KMS-11 (cell line): ENCODE data around the gene CYP26B1.

Source experiments
- H2AFZ ChIP-seq: fragments of 200-600 bp; sonication (generic); 2 replicates; pipeline ENCODE4 v1.6.1; 2016; ENCODE audit warnings: antibody characterized with exemption, mixed run types, low read depth
- H3K27ac ChIP-seq: fragments of 200-600 bp; sonication (generic); 2 replicates; pipeline ENCODE4 v1.6.1; 2016; ENCODE audit warnings: mild to moderate bottlenecking, mixed run types
- H3K27me3 ChIP-seq: fragments of 200-600 bp; sonication (generic); 2 replicates; pipeline ENCODE4 v1.6.1; 2017; ENCODE audit warnings: mild to moderate bottlenecking, low read depth, mixed run types, moderate library complexity; ENCODE audit not compliant: insufficient read depth
- H3K36me3 ChIP-seq: fragments of 200-600 bp; sonication (generic); 2 replicates; pipeline ENCODE4 v1.6.1; 2017; ENCODE audit warnings: mild to moderate bottlenecking, mixed run types; ENCODE audit not compliant: insufficient read depth
- H3K4me1 ChIP-seq: fragments of 200-600 bp; sonication (generic); 2 replicates; pipeline ENCODE4 v1.6.1; 2016; ENCODE audit warnings: mild to moderate bottlenecking, low read depth, mixed run types; ENCODE audit not compliant: poor library complexity, severe bottlenecking
- H3K4me2 ChIP-seq: fragments of 200-600 bp; sonication (generic); 2 replicates; pipeline ENCODE4 v1.7.0; 2016; ENCODE audit warnings: mild to moderate bottlenecking, mixed run types
- H3K4me3 ChIP-seq: fragments of 200-600 bp; sonication (generic); IDR thresholded peaks from 2 replicates; pipeline ENCODE4 v1.6.1; 2017; ENCODE audit warnings: low read depth, low read length, mixed read lengths; ENCODE audit not compliant: insufficient read depth
- H3K79me2 ChIP-seq: fragments of 200-600 bp; sonication (generic); 2 replicates; pipeline ENCODE4 v1.6.1; 2016; ENCODE audit warnings: low read depth, mixed run types; ENCODE audit not compliant: insufficient read depth
- H3K9ac ChIP-seq: fragments of 200-600 bp; sonication (generic); 2 replicates; pipeline ENCODE4 v1.6.1; 2016; ENCODE audit warnings: mild to moderate bottlenecking, mixed run types
- H4K20me1 ChIP-seq: fragments of 200-600 bp; sonication (generic); 2 replicates; pipeline ENCODE4 v1.6.1; 2016; ENCODE audit warnings: mild to moderate bottlenecking, mixed run types; ENCODE audit not compliant: insufficient read depth
- TF ChIP-seq, protein P1 (sequence below): fragments of 200-600 bp; sonication (generic); conservative IDR thresholded peaks from 2 replicates; pipeline ENCODE4 v1.6.1; 2017; ENCODE audit warnings: low read depth, mild to moderate bottlenecking, antibody characterized with exemption, low read length, moderate library complexity, mixed read lengths

The CYP26B1 gene

DNA sequence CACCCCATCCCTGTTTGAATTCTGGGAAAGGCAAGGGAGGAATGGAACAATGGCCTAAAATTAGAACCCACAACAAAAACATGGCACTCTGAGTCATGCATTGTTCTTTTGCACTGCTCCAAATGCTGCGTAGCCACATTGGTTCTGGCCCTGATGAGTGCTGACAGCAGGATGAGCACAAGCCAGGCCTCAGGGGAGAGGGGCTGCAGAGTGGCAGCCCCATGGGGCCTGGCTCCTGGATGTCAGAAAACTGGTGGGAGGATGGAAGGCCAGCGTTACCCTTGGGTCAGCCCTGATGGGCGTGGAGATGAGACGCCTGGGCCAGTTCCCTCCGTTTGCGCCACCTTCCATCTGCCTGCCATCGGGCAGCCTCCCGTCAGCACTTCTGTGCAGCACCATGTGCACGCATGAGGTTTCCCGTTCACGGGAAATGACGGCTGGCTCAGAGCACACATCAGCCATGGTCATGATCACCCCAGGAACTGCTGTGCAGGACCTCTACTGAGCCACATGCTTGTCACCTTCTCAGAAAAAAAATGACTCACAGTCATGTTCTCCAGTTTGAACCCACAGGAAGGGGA is 65.6 kb downstream of the CYP26B1 start:
- no peak overlapping the region for H3K9ac ChIP-seq
- no peaks in the 10 kb centered on the region for H3K79me2 ChIP-seq
- H3K27me3 ChIP-seq, result no peaks in the 10 kb centered on the region
- H3K27ac ChIP-seq, result no peak overlapping the region
- H3K4me3 ChIP-seq, result no peak overlapping the region
- no peaks in the 10 kb centered on the region for H3K36me3 ChIP-seq
- no peaks in the 10 kb centered on the region for H4K20me1 ChIP-seq
- no peaks in the 10 kb centered on the region for H3K4me1 ChIP-seq
- no peak overlapping the region for H2AFZ ChIP-seq
- H3K4me2 ChIP-seq, result no peak overlapping the region
- TF ChIP-seq, protein P1, sequence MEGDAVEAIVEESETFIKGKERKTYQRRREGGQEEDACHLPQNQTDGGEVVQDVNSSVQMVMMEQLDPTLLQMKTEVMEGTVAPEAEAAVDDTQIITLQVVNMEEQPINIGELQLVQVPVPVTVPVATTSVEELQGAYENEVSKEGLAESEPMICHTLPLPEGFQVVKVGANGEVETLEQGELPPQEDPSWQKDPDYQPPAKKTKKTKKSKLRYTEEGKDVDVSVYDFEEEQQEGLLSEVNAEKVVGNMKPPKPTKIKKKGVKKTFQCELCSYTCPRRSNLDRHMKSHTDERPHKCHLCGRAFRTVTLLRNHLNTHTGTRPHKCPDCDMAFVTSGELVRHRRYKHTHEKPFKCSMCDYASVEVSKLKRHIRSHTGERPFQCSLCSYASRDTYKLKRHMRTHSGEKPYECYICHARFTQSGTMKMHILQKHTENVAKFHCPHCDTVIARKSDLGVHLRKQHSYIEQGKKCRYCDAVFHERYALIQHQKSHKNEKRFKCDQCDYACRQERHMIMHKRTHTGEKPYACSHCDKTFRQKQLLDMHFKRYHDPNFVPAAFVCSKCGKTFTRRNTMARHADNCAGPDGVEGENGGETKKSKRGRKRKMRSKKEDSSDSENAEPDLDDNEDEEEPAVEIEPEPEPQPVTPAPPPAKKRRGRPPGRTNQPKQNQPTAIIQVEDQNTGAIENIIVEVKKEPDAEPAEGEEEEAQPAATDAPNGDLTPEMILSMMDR, result no peak

DNA sequence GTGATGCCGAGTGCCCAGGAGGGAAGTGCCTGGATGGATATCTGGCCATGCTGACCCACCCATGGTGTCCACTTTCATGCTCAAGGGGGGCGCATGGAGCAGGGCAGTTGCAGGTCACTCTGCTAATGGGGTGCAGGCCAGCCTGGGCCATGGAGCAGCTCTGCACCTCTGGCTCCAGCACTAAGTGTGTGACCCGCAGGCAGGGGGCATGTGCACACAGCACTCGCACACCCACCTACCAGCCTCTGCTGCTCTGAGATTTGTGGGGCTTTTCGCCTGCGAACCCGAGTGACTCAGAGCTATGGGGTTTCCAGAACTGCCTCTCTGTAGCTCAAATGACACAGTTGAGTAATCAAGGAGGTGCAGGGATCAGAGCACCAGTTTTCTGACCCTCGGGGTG is 66.2 kb downstream of the CYP26B1 start:
- Histone ChIP-seq H2AFZ (no peak overlapping the region), H3K4me1 (no peaks in the 10 kb centered on the region), H3K27me3 (no peaks in the 10 kb centered on the region), H3K27ac (no peak overlapping the region), H3K36me3 (no peaks in the 10 kb centered on the region), H3K9ac (no peak overlapping the region), H3K4me3 (no peak overlapping the region), H3K4me2 (no peak overlapping the region), H4K20me1 (no peaks in the 10 kb centered on the region), H3K79me2 (no peaks in the 10 kb centered on the region)
- TF ChIP-seq, protein P1, result no peak

DNA sequence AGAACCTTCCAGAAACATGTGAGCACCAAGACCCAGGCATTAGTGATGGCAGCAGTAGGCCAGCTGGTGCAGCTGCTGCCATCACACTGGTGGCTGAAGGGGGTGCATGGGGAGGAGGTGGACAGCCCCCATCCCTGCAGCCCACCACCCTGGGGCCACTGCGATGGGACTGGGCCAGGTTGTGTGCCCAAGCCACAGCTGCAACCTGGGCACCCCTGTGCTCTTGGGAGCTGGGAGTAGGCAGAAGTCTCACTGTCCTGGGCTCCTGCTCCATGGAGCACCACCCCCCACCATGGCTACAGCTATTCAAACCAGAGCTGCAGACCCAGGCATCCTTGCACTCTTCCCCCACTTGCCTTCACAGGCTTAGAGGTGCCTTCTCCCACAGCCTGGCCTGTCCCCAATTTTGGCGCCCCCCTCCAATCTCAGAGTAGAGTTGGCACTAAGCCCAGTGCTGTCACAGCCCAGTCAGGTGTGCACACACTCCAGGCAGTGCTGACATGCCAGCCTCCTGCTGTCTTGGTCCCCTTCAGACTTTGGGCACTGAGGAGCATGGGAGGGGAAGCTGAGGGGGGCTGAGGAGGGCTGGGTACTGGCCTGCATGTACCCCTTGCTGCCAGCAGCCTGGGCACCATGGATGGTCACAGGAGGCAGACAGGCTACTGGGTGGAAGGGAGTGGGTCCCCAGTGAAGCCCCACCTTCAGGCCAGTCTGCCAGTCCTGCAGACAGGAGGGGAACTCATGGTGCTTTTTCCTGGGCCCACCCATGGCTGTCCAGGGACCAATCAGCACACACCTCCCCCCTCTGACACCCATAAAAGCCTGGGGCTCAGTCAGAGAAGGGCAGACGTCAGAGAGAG is 67.1 kb downstream of the CYP26B1 start:
- no peaks in the 10 kb centered on the region for H3K4me1 ChIP-seq
- no peaks in the 10 kb centered on the region for H3K79me2 ChIP-seq
- no peak overlapping the region for H3K4me2 ChIP-seq
- H3K27ac ChIP-seq, result no peak overlapping the region
- H3K4me3 ChIP-seq, result no peak overlapping the region
- no peak overlapping the region for H2AFZ ChIP-seq
- H3K36me3 ChIP-seq, result no peaks in the 10 kb centered on the region
- no peaks in the 10 kb centered on the region for H4K20me1 ChIP-seq
- no peak overlapping the region for H3K9ac ChIP-seq
- TF ChIP-seq, protein P1, result no peak
- H3K27me3 ChIP-seq, result no peaks in the 10 kb centered on the region
